Right lobe of liver (tissue), 4 donors: ENCODE measurements around the gene INPP5A.

Source experiments
- CTCF ChIP-seq, 4 donors: fragments of 200-600 bp in 3 of 4; fragments of 450-650 bp in 1 of 4; IDR thresholded peaks; one replicate each; pipeline versions ENCODE4 v1.5.1 to v1.8.0; 2016 to 2022; ENCODE audit warnings: antibody characterized with exemption in 4 of 4, mild to moderate bottlenecking in 2 of 4
- POLR2A ChIP-seq: fragments of 450-650 bp; IDR thresholded peaks from one replicate; pipeline ENCODE4 v1.6.1; 2017; ENCODE audit warnings: antibody characterized with exemption, mild to moderate bottlenecking
- donor health status: DM: no; HTN: no; CAD: no.
- donor health status: DM: no; HTN: no; CAD: no.
- donor health status: DM: no; HTN: yes; CAD: no.

GRCh38 chr10:132523561-132524442 is 13.8 kb upstream of the INPP5A start:
- no peak for TF ChIP-seq CTCF (IDR thresholded peaks at IDR 0.05)
- no peak for TF ChIP-seq POLR2A
